ENCODE measurements around the gene PRX.
"Not testable (repeated sequence)": the region's sequence is repeated elsewhere in the genome, so short reads cannot be mapped to it uniquely, and the experiment has no call there.

Gene PRX

DNA sequence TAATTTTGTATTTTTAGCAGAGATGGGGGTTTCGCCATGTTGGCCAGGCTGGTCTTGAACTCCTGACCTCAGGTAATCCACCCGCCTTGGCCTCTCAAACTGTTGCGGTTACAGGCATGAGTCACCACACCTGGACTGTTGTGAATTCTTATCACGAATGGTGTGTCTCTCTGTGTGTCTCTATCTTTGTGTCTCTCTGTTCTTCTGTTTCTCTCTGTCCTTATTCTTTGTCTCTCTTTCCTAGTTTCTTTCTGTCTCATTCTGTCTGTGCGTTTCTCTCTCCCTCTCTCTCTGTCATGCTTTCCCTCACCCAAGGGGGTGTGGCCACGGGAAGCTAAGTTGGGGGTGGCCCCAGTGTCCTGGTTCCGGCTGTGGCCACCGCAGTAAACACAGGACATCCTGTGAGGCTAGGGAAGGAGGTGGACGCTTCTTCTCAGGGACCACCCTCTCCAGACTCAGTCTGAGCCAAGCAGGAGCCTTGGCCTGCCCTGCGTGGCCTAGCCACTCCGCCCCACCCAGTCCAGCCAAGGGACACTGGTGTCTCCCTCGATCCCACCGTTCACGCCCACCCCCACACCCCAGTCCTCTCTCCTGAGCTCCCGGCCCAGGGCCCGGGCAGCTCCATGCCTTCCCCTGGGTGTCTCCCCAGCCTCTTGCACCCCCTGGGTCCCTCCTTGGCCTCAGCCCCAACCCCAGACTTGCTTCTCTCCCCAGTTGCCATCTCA, 3.9 kb upstream of the PRX start:
- DNase-seq (ENCODE audit: low spot score) = peak; percentile 82

DNA sequence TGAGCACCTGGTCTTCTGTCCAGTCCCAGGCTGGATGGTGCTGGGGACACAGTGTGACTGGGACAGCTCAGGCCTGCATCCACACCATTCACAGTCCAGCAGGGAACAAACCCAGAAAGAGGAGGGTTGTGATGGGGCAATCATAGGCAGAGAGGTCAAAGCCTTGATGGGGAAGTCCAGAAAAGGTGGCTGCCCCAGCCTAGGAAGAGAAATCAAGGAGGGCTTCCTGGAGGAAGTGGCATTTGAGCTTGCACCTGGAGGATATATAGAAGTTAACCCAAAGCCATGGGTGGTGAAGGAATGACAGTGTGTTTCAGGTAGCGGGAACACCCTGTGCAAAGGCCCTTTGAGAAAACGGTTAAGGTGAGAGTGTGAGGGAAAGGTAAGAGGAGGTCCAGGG, 2.6 kb upstream of the PRX start:
- DNase-seq (ENCODE audit: low spot score) = no peak

DNA sequence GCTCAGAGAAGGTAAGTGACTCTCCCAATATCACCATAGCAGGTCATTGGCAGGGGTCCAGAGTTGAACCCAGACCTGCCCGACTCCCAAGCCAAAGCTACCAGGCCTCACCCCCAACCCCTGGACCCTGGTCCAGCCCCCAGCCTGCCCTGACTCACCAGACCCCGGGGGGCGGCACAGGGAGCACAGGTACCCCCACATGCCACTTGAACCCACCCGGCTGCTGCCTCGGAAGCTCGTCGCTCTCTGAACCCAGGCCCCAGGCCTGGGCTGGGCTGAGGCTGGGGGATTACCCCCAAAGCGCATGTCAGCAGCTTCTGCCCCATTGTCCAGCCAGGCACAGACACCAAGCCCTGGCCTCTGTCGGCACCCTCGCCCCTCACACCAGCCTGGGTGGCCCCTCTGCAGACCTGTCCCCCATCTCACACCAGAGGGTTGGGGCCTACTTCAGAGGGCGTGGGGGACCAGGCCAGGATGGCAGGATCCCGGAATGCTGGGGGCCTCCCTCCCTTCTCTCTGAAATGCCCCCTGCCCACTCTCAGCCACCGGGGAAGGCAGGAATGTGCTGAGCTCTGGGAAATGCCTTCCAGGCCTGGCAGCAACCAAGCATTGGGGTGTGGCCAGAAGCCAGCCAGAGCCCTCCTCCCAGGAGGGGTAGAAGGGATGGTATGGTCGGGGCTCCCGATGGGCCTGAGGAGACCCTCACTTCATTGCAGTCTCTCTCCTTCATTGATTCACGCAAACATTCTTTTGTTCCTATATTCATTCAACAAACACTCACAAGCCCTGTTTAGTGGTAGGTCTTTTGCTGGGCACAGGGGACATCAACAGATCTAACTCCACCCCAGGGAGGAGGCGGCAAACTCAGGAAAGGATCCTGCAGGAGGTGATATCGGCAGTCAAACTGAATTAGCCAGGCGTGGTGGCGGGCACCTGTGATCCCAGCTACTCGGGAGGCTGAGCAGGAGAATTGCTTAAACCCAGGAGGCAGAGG, 1.7 kb upstream of the PRX start:
- DNase-seq (ENCODE audit: low spot score) = no peak

DNA sequence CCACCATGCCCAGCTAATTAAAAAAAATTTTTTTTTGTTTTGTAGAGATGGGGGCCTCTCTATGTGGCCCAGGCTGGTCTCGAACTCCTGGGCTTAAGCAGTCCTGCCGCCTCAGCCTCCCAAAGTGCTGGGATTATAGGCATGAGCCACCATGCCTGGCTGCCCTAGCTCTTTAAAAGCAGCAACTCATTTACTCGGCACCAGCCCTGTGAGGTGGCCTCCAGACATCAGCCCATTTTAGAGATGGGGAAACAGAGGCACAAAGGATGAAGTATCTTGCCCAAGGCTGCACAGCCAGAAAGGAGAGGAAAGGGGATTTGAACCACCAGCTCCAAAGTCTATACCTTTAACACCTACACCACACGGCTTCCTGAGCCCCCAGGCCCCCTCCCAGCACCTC, 312 bp downstream of the PRX start:
- no peak for DNase-seq (ENCODE audit: low spot score)

DNA sequence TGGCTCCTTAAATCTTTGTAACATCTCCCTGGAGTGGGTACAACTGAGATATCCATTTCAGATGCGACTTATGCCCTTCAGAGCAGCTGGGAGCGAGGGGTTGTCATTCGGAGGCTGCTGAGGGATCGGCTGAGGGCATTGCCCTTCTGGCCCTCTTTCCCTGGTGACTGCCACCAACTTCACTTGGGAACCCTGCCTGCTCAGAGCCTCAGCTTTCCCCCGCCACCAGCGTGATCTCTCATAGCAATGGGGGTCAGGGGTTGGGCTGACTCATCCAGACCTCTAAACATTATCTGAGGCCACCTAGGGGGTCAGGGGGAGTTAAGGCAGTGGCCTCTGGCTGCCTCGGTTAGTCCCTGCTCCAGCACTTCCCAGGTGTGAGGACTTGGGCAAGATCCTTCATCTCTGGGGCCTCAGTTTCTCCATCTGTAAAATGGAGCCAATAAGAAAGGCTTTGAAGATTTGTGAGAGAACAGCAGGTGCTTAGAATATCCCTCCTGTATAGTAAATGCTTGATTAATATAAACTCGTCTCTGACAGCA, 1.1 kb downstream of the PRX start:
- DNase-seq (ENCODE audit: low spot score) = no peak

DNA sequence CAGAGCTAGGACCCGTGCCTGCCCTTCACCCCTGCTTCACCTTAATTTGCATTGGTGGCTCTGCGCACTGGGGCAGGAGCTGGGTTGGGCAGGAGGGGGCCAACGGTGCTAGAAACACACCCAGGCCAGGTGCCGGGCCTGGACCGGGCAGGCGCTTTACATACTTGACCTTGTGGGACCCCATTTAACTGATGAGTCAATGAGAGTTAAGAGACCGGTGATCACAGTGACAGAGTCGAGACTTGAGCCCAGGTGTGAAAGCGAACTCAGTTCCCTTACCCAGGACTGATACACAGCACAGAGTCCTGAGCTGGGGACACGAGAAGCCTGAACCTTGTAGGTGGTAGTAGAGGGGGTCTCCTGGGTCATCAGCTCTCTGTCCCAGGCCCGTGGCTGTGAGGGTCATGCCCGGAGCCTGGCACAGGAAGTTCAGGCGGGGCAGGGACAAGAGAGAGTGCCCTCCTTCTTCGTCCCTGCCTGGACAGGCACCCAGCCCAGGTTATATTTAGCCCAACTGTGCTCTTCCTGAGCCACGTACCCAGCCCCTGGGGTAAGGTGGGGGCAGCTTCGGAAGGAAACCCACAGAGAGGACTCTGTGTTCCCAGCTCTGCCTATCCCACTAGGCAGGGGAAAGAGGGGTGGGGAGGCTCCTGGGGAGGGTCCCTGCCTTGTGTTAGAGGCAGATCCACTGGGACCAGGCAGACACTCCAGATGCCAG, 1.9 kb downstream of the PRX start:
- no peak for DNase-seq (ENCODE audit: low spot score)

DNA sequence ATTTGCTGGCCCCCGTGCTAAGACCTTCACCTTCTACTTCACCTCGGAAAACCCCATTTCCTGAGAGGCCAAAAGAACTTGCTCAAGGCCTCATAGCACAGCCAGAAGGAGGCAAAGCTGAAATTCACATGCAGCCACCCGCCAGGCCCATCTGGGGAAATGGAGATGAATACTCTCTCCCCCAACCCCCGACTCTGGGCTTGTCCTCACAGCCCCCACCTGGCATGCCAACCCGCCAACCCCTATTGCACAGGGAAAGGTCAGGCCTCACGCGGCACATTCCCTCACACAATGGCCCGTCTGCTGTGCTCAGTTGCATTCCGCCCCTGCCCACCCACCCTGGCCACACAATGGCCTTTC, 3.2 kb downstream of the PRX start:
- no peak for DNase-seq (ENCODE audit: low spot score)

DNA sequence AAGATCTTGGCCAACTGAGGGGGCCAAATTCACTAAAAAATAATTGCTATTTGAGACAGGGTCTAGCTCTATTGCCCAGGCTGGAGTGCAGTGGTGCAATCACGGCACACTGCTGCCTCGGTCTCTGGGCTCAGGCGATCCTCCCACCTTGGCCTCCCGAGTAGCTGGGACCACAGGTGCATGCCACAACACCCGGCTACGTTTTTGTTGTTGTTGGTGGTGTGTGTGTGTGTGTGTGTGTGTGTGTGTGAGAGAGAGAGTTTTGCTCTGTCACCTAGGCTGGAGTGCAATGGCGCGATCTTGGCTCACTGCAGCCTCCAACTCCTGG, 4.6 kb downstream of the PRX start:
- DNase-seq (ENCODE audit: low spot score) = not testable (repeated sequence)

DNA sequence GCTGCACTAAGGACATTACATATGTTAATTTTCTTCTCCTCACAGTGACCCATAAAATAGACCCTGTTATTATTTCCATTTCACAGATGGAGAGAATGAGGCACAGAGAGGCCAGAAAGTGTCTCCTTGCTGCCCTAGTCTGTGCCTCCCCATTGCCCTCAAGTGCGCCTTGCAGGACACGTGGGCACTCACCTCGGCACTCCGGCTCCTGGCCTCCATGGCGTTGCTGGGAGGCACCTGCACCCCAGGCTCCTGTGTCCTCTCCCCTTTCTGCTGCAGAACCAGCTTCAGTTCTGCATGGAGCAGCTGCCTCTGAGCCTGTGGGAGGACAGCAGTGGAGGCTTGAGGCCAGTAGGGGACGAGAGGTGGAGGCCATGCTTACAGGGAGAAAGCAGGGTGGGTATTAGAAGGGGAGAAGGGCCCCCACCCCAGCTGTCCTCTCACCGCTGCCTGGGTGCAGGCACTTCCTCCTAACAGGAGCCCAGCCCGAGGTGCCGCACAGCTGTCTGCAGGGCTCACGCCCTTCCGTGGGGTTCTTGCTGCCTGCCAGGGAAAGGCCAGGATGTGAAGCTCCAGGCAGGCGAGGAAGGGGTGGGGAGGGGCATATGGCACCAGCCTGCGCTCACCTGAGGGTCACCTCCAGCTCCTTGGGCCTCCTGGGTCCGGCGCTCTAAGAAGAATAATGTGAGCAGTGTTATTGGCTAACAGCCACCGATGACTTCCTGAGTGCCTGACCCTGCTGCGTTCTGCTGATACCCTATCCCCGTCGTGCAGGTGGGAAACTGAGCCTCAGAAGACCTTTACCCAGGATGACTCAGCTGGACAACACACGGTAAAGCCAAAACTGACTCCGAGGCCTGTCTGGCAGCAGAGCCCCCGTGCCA, 5.2 kb downstream of the PRX start:
- no peak for DNase-seq (ENCODE audit: low spot score)

DNA sequence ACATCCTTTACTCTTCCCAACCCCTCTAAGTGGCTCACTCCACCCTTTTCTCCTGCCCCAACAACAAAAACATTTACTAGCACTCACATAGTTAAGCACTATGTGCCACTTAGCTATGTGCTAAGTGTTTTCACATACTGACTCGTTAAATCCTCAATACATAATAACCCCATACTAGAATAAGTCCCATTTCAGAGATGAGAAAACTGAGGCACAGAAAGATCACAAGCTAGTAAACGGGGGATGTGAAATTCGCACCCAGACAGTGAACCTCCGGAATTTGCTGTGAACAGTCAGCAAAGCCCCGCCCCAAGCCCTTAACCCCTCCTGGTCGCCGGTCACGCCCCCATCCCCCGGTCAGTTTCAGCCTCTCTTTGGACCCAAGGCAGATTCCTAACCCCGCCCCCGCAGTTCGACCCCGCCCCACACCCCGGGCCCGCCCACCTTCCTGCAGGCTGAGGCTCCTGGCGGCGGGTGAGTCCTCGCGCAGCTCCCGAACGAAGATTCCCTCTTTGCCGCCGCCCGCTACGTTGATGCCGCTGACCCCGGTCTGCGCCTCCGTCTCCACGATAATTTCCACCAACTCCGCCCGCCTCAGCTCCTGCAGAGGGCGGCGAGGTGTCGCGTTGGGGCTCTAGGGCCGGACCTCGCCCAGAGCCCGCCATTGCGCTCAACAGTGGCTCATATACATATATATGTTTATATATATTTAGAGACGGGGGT, 9.8 kb downstream of the PRX start:
- peak; percentile 91 for DNase-seq (ENCODE audit: low spot score)

DNA sequence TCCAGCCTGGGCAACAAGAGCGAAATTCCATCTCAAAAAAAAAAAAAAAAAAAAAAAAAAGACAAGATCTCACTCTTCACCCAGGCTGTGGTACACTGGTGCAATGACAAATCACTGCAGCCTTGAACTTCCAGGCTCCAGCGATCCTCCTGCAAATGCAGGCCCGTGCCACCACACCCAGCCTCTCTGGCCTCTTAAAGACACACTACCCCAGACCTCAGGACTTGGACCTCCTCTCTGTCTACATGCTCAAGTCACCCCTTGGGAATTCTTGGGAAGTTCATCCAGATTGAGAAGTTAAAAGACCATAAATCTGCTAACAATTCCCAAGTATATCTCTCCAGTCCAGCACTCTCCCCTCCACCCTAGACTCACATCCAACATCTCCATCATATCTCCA, 12.6 kb downstream of the PRX start:
- no peak for DNase-seq (ENCODE audit: low spot score)

DNA sequence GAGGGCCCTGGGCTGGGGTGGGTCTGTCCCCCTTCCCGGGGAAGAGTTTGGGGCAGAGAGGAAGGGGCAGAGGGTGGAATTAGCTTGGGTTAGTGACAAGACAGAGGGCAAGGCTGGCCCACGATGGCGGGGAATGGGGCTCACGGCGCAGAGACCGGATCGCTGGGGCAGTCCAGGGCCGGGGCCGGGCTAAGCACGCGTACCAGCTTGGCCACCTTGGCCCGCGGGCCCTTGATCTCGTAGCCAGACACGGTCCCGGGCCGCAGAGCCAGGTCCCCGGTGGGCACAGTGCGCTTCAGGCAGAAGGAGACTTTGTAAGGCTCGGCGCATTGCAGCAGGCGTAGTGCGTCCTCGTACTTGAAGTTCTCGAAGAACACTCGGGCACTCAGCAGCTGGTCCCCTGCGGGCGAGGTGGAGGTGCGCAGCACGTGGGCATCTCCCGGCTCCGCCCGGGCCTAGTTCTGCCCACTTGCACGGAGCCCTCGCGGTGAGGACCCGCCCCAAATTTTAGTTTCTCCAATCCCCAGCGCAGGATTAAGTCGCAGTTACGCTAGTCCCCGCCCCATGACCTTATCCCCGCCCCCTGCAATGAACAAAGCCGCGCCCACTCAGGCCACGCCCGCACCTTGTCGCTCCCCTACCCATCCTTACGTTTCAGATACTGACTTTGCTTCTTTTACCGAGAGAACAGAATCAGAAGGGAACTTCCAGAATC, 14.6 kb downstream of the PRX start:
- DNase-seq (ENCODE audit: low spot score) = no peak

DNA sequence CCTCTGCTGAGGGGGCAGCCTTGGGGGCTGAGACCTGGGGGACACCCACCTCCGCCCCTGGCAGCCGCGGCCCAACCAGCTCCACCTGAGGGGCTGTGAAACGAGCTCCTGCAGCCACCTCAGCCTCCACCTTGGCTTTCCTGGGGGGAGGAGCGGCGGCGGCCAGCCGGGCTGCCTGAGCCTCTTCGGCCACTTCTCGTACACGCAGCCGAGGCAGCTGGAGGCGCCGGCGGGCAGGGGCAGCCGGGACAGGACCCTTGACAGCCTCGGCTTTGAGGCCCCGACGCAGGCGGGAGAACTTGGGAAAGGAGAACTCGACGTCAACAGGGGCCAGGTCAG, 15.6 kb downstream of the PRX start:
- DNase-seq (ENCODE audit: low spot score) = no peak

DNA sequence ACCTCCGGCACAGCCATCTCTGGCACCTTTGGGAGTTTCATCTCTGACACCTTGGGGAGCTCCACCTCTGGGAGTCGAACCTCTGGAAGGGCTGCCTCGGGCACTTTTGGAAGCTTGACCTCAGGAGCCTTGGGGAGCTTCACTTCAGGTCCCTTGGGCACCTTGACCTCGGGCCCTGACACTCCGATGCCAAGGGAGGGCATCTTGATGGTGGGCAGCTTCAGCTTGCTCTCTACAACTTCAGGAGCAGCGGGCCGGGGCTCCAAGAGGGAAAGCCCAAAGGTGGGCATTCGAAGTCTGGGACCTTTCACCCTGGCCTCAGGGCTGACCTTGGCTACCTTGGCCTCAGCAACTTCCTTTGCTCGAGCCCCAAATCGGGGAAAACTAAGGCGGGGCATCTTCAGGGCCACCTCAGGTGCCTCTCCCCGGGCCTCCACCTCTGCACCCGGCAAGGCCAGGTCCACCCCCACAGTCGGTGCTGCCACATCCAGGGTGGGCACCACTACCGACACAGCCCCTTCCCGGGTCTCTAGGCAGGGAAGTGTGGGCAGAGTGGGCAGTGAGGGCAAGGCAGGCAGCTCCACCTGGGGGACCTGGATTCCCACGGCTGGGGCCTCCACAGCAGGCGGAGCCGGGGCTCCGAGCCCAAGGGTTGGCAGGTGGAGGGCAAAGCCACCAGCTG, 16.2 kb downstream of the PRX start:
- no peak for DNase-seq (ENCODE audit: low spot score)

DNA sequence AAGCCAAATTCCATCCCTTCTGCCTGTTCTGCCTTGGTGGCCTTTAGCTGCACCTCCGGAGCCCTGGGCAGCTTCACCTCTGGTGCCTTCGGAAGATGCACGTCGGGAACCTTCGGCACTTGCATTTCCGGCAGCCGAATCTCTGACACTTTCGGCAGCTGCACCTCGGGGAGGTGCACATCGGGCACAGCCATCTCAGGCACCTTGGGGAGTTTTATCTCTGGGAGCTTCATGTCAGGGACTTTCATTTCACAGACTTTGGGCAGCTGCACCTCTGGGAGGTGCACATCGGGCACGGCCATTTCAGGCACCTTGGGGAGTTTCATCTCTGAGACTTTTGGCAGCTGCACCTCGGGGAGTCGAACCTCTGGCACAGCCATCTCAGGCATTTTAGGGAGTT, 17.2 kb downstream of the PRX start:
- DNase-seq (ENCODE audit: low spot score) = no peak

DNA sequence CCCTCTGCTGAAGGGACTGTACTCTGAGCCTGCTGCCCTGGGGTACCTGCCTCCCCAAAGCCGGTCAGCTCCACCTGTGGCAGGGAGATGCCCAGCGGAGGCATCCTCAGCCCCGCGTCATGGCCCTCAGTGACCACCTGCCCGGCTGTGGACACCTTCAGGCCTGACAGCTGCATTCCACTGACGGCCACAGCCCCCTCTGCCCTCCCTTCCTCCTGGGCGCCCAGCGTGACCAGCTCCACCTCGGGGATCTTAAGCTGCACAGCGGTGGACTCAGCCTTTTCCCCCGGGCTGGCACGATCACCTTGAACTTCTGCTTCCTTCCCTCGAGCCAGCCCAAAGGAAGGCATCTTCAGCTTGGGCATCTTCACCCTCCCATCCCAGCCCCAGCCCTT, 18.4 kb downstream of the PRX start:
- DNase-seq (ENCODE audit: low spot score) = no peak

DNA sequence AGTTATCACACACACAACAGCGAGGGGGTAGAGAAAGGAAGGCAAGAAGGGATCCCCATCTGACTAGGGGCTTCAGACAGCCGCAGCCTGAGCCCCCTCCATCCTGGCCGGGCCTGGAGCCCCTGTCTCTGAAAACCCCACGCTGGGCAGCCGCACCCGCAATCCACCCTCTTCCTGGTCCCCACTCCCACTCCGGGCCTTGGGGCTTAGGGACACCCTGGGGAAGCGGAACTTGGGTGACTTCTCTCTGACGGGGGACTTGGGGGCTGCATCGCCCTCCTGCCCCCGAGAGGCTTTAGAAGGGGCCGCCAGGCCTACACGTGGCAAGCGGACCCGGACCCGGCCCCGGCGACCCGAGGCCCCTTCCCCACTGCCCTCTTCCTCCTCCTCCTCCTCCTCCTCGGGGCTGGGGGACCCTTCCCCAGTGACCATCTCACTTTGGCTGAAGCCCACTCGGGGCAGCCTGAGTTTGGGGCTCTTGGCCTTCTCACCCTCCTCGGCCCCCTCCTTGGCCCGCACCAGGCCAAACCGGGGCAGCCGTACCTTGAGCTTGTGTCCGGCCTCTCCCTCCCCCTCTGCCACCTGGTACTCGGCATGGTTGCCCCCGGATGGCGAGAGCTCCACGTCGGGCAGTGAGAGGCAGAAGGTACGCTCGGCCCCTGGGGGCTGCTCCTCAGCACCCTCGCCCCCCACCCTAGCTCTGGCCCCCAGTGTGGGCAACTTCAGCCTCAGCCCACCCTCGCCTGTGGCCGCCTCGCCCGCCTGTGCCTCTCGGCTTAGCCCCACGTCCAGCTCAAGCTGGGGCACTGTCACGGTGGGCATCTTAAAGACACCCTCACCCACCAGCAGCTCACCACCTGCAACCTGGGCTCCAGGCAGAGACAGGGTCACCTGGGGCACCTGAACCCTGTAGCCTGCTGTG, 19.0 kb downstream of the PRX start:
- DNase-seq (ENCODE audit: low spot score) = no peak

DNA sequence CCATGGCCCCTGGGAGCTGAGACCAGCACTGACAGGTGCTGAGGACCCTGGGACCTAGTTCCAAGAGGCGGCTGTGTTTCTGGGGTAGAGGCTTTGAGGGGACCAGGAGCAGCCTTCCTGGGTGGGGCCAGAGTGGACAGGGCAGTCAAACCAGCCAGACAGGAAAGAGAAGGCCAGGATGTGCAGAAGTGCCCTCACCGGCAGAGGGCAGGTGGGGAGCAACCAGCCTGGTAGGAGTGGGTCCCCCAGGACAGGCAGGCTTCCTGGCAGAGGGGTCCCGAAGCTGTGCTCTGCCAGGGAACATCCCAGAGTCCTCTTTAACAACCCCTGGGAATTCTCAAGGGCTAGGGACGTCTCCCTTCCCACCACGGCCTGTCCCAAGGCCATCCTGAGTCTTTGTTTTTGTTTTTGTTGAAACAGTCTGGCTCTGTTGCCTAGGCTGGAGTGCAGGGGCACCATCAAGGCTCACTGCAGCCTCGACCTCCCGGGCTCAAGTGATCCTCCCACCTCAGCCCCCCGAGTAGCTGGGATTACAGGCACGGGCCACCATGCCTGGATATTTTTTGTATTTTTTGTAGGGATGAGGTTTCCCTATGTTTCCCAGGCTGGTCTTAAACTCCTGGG, 20.2 kb downstream of the PRX start:
- peak; percentile 33 for DNase-seq (ENCODE audit: low spot score)

Measured in SW480 (cell line).